HG03139 (cell line): ENCODE data around the gene TAOK2.

Experiments used
- ATAC-seq: cut with Tn5 transposase; IDR thresholded peaks from one replicate; pipeline ENCODE4 v1.9.1; 2021; ENCODE audit not compliant: unreplicated experiment

The TAOK2 gene

DNA sequence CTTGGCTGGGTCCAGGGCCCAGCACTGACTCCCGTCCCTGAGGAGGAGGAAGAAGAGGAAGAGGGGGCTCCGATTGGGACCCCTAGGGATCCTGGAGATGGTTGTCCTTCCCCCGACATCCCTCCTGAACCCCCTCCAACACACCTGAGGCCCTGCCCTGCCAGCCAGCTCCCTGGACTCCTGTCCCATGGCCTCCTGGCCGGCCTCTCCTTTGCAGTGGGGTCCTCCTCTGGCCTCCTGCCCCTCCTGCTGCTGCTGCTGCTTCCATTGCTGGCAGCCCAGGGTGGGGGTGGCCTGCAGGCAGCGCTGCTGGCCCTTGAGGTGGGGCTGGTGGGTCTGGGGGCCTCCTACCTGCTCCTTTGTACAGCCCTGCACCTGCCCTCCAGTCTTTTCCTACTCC, 13.3 kb downstream of the TAOK2 start:
- no peak for ATAC-seq

DNA sequence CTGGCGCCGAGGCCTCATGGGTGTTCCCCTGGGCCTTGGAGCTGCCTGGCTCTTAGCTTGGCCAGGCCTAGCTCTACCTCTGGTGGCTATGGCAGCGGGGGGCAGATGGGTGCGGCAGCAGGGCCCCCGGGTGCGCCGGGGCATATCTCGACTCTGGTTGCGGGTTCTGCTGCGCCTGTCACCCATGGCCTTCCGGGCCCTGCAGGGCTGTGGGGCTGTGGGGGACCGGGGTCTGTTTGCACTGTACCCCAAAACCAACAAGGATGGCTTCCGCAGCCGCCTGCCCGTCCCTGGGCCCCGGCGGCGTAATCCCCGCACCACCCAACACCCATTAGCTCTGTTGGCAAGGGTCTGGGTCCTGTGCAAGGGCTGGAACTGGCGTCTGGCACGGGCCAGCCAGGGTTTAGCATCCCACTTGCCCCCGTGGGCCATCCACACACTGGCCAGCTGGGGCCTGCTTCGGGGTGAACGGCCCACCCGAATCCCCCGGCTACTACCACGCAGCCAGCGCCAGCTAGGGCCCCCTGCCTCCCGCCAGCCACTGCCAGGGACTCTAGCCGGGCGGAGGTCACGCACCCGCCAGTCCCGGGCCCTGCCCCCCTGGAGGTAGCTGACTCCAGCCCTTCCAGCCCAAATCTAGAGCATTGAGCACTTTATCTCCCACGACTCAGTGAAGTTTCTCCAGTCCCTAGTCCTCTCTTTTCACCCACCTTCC, 13.9 kb downstream of the TAOK2 start:
- no peak for ATAC-seq

DNA sequence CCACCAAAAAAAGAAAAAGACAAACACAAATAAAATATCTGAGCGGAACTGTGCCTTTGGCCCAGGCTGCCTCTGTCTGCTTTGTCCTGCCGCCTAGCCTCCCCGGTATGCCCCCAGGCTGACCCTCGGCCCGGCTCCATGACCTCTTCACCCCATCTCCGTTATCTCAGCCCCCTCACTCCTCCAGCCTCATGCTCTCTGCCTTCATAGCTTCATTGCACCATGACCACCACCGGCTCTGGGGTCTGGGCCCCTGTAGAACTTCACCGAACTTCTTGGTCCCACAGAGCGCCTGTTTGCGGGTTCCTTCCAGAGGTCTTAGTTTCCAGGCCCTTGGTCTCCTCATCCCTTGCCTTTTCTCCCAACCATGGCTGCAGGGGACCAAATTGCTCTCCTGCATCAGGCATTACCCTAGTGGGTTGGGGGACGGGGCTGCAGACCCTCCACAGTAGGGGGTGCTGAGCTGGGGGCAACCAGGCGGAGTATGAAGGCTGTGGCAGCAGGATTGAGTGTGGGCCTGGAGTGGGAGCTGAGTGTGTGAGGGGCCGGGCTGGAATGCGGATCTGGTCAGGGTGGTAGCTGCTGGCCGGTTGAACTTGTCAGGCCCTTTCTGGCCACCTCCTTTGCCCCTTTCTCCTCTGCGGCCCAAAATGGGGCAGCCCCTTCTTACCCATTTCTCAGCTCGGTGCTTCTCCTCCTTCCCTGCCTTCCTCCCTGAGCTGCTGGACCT, 14.8 kb downstream of the TAOK2 start:
- ATAC-seq = no peak

DNA sequence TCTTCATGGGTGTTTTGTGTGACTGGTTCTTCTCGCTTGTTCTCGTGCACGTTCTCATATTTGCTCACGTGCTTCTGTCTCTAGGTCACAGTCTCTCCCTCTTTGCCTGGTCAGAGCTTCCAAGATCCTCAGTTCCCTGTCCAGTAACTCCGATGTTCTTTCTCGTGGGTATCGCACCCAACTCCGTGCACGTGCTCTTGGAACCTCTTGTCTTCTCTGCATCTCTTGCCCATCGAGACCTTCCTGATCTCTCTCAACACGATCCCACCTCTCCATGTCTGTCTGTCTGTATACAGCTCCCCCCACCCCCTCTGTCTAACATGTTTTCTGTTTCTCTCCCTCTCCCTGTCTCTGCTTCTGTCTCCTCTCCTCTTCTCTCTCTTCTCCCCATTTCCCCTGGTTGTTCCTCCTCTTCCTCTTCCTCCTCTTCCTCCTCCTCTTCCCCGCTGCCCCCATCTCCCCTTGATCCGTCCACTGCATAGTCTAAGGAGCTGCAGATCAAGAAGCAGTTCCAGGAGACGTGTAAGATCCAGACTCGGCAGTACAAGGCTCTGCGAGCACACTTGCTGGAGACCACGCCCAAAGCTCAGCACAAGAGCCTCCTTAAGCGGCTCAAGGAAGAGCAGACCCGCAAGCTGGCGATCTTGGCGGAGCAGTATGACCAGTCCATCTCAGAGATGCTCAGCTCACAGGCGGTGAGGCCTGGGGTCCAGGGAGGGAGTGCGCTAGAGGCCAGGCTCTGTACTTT, 15.6 kb downstream of the TAOK2 start:
- ATAC-seq = no peak

DNA sequence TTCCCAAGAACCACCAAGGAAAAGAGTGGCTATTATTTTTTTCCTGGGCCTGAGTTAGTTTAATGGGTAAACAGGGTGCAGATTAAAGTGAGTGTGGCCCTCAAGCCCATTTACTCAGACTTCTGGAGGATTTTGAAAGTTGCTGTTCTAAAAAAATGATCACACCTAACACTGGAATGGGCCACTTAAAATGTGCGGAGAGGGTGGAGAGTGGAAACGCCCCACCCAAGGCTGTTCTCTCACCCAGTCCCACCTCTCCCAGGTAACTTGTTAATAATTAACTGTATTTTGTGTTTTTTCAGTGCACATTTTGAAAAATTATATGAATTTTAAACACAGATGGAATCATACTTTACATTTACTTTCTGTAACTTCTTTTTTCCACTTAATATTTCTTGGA, 16.4 kb downstream of the TAOK2 start:
- no peak for ATAC-seq

DNA sequence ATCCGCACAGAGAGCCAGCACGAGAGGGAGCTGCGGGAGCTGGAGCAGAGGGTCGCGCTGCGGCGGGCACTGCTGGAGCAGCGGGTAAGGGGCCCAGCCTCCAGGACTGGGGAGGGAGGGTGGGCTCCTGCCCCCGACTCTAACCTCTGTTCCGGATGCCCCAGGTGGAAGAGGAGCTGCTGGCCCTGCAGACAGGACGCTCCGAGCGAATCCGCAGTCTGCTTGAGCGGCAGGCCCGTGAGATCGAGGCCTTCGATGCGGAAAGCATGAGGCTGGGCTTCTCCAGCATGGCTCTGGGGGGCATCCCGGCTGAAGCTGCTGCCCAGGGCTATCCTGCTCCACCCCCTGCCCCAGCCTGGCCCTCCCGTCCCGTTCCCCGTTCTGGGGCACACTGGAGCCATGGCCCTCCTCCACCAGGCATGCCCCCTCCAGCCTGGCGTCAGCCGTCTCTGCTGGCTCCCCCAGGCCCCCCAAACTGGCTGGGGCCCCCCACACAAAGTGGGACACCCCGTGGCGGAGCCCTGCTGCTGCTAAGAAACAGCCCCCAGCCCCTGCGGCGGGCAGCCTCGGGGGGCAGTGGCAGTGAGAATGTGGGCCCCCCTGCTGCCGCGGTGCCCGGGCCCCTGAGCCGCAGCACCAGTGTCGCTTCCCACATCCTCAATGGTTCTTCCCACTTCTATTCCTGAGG, 17.4 kb downstream of the TAOK2 start:
- ATAC-seq = no peak

DNA sequence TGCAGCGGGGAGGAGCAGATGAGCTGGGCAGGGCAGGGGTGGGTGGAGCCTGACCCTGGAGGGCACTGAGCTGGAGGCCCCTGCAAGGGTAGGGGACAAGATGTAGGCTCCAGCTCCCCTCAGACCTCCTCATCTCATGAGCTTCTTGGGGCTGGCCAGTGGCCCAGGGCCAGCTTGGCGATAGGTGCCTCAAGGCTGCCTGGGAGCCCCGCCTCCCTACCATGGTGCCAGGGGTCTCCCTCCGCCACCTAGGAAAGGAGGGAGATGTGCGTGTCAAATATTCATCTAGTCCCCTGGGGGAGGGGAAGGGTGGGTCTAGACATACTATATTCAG, 17.9 kb downstream of the TAOK2 start:
- no peak for ATAC-seq

DNA sequence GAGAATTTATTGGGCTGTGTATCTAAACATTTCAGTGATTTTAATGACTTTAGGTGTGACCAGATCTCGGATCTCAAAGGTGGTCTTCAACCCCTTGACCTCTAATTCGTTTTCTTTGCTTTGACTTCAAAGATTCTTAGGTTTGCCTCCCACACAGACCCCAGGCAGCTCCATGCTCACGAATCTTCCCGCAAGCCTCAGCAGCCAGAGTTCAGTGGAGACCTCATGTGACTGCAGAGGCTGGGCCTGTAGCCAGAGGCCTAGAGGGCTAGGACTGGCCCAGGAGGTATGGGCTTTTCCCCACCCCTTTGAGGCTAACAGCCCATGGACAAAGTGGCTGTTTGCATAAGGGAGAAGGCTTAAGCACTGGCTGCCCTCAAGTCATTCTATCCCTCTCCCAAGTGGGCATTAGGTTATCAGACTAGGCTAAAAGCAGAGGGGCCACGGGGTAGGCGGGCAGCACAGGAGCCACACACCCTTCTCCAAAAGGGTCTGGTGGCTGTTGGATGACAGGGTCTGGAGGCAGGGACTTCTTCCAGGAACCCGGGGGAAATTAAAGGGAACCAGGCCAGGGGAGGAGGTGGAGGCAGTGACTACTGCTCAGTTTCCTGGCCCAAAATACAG, 18.8 kb downstream of the TAOK2 start:
- no peak for ATAC-seq

DNA sequence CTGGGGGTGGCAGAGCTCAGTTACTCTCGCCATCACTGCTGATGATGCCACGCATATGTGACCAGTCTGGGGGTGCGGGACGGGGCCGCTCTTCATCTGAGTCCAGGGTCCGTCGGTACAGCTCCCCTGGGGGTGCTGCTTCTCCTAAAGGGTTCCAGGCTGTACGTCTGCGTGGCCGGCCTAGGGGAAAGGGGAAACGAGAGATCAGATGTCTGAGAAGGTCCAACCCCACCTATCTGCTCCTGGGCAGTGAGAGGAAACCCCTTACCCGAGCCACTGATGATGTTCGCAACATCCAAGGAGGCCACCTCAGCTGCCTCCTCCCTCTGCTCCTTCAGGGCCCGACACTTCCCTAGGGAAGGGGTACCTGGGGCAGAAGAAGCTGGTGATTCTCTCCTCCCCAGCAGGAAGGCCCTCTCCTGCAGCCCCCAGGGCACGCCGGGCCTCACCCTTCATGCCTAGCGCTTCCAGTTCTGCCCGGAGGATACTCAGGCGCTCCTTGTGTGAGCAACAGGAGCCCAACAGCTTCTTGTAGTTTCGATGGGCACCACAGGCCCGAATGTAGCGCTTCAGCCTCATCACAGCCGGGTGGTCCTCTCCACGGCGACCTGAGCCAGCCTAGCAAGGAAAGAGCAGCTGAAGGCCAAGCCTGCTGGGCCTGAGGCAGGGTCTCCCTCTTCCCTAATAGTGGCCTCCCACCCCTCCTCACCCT, 19.7 kb downstream of the TAOK2 start:
- no peak for ATAC-seq

DNA sequence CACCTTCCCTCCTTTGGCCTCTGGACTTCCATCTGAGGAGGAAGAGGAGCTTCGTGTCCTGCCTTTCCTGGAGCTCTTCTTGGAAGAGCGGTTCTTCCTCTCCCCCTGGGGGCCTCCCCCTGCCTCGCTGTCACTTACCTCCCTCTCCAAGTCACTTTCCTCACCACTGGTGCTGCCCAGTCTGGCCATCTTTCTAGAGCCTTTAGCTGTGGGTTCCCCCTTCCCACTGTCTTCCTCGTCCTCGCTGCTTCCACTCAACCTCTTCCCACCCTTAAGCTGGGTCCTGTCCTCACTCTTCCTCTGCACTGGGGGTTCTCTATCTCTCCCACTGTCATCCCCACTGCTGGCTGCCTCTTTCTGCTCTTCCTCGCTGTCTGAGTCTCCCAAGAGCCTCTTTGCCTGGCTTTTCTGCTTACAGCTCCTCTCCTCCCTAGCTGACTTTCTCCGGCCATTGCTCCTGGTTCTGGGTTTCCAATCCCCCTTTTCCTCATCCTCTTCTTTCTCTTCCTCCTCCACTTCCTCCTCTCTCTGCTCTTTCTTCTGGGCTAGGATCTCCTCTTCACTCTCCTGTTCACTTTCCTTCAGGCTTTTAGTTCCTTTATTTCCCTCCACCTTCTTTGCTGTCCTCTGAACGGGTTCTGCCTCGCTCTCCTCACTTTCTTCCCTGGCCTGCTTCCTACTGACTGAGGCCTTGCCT, 20.4 kb downstream of the TAOK2 start:
- no peak for ATAC-seq

DNA sequence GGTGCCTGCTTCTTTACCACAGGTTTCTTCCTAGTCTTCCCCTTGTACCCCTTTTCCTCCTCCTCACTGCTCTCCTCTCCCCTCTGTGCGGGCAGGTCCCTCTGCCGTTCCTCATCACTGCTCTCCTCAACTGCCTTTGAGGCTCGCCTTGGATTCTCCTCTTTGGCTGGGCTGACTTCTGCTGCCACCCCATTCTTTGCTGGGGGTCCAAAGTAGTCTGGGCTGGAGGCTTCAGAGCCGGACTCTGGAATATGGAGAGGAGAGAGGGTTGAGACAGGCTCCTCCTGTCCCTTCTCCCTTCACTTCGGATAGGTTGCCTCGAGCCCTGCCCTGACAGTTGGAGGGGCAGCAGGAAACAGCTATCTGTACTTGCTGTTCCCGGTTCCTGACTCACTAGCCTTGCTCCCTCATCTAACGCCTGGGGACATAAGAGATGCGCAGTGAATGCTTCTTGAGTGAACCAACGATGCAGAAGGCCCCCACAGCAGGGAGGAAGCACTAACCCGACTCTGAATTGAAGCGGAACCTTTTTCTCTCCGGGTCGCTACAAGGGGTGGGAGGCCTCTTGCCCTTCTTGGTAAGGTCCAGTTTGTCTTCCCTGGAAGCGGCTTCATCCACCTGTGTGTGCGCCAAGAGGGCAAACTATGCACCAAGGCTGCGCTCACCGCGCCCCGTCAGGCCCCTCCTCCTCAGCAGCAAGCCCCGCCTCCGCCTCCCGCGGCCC, 21.1 kb downstream of the TAOK2 start:
- ATAC-seq = peak; percentile 31

DNA sequence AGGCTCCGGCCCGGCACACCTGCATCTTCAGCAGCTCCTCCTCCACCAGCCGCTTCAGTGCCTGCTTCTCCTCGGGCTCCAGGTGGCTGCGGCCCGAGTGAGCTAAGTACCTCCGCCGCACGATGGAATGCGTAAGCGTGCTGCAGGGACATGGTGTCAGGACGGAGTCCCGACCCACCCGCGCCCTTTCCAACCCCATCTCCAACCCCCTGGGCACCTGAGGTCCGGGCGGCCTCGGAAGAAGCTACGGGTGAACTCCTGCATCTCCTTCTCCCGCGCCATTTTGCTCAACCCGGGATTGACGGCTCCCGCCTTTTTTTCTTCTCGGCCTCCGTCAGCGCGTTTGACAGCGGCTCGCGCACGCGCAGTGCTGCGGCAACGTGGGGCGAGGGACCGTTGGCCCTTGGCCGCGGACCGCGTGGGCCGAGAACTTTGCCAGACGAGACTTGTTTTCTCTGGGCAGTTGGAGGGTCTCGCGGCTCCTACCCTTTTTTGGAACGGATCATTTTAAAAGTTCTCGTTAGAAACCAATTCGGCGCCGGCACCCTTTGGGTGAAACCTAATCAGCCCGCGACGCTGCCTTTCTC, 21.7 kb downstream of the TAOK2 start, which contains the start of gene HIRIP3:
HIRIP3 (minus strand) TSS at position 294 of the 587 bp plus-strand sequence; CDS start at position 282, 12 bp downstream.
- peak; percentile 38 for ATAC-seq

DNA sequence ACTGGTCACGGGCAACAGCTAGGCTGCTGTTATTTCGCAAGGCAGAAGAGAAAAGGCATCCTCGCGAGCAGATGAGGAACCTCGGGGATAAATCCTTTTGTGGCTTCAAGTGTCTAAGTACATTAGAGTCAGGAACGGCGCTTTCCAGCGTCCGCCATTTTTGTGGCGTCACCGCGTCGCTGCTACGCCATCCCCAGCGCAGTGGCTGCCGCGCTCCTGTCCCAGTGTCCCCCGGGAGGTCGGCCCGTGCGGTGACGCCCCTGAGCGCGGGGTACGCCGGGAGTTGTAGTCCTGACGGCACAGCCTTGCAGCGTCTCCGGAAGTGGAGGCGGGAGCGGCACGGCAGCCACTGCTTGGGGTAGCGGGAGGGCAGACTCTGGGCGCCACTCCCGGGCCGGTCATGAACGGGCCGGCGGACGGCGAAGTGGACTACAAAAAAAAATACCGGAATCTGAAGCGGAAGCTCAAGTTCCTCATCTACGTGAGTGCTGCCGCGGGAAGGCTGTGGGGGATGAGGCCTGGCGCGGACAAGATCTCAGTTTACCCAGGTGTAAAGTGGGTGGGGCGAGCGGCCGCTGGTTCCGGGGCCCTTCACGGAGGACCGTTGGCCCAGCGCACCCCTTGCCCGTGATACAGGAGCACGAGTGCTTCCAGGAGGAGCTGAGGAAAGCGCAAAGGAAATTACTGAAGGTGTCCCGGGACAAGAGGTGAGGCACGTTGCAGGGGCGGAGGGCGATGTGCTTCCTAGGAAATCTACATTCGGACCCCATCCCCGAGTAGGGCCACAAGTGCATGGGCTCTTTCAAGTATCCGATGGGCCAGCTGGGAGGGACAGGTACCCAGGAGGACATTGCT, 22.5 kb downstream of the TAOK2 start, which contains the start of gene INO80E:
INO80E (plus strand) TSS at position 331 of the 855 bp plus-strand sequence; CDS start at position 401, 70 bp downstream.
- ATAC-seq = peak; percentile 79

DNA sequence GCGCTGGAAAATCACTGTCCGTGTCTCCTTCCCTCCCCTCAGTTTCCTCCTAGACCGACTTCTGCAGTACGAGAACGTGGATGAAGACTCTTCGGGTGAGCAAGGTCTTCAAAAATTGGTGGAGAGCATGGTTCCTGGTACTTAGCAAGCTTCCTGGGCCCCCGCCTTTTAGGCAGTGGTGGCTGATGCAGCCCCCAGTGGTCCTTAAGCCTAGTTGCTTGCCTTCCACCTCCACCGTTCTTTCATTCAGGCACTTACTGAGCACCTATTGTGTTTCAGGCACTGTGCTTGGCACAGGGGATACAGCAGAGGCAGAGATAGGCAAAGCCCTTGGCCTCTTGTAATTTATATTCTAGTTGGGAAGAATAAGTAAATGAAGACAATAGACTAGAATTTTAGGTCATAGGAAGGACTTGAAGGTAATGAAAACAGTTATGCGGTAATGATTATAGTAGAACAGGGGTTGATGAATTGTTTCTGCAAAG, 23.1 kb downstream of the TAOK2 start:
- no peak for ATAC-seq

DNA sequence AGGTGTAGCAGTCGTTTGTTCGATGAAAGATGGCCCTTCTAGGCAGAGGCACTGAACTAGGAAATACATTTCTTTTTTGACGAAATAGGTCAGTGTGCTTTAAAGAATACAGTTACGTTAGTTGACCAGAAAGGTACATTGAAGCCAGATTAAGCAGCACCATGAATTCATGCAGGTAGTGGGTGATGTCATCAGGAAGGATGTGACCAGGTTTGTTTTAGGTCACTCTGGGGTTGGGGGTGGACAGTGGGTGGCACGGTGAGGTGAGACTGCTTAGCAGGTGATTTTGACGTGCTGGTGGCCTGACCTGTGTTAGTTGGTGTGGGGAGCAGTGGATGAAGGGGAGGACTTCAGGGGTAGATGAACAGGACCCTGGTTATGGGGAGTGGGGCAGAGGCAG, 25.9 kb downstream of the TAOK2 start:
- no peak for ATAC-seq

DNA sequence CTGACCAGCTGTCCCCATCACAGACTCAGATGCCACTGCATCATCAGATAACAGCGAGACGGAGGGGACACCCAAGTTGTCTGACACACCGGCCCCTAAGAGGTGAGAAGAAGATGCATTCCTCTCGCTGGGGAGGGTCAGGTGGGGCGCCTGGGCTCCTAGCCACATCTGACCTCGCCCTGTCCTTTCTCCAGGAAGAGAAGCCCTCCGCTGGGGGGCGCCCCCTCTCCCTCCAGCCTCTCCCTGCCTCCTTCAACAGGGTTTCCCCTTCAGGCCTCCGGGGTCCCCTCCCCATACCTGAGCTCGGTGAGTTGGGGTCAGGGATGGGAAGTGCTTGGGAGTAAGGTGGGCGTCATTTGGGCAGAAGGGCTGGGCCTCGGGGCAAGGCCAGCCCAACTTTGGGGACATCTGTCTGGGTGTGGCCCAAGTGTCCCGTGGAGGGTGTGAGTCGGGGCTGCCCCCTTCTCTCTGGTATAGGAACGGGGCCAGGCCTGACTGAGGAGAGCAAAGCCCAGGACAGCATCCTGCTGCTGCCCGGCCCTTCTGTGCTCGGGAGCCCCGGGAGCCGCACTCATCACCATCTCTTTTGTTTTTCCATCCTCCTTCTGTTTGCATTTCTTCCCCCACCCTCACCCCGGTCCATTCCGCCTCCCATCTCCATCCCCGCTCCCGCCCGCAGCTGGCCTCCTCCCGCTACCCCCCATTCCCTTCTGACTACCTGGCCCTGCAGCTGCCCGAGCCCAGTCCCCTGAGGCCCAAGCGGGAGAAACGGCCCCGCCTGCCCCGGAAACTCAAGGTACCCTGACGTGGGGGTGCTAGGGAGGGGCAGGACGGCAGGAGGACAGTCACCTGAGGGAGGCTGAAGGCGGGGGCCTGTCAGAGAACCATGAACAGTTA, 27.3 kb downstream of the TAOK2 start:
- no peak for ATAC-seq
